Measurements from ENCODE around the gene FARP1.
A peak's percentile ranks its signal among the peaks of the same experiment; 100 is the strongest.

The FARP1 gene

DNA sequence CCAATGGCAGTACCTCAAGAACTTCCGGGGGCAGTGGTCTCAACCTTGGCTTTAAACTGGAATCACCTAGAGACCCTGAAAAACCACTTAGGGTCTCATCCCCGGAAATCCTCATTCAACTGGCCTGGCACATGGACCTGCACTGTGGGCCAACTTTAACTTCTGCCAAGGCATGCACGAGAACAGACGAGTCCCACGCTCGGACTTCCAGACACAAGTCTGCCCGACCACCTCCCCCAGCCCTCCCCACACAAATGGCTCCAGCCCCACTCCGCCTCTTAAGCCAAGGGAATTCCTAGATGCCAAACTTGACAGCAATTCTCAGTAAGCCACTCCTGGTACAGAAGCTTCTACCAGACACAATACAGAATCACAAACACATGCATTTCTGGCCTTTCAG is 320.1 kb downstream of the FARP1 start:
- DNase-seq (ENCODE audit: low read depth), result no peak

DNA sequence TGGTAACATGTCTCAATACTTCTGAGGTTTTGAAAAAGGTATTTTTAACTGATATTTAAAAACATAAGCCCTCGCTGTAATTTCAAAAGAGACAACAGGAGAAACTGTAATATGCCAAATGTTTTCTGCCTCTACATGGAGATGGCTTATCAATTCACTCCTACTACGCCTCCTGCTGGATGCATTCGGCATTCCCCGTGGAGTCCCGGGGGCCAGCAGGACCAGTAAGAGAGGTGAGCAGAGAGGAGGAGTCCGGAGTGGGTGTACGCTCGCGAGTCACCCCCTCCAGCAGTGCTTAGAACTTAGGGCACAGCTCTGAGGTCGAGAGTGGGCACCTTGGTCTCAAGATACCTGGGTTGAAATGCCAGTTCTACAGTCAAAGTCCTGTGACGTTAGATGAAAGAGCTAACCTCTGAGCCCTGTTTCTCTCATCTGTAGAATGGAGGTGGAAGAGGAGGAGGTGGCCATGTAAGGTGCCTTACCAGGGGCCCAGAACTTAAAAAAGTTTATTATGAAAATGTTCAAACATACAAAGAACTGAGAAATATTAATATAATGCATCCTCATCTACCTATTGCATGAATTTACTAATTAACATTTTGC is 323.8 kb downstream of the FARP1 start:
- no peak for DNase-seq (ENCODE audit: low read depth)

DNA sequence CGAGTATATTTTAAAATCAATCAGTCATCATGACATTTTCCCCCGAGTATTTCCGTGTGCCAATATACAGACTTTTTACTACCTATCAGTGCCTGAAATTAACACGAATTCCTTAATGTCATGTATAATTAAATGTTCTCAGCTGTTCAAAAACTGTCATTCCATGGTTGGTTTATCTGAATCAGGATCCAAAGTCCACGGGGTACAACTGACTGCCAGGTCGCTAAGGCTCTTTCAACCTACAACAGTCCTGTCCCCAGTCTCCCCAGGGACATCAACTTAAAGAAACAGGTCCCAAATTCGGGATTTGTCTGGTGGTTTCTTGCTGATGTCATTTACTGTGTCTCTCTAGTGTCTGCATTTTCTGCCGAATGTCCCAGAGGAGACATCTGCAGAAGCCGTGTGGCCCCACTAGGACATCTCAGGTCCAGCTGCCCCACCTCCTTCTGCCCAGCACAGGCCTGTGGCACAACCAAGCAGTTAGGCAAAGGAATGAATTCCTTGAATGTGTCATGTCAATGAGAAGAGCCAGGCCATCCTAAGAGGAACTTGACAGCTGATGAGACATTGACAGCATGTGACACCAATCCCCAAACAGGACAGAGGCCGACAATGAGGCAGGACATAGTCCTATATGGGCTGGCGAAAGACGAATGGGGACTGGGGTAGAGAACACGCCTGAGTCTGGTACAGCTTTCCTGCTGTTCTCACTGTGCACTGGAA is 324.5 kb downstream of the FARP1 start:
- DNase-seq (ENCODE audit: low read depth), result no peak

DNA sequence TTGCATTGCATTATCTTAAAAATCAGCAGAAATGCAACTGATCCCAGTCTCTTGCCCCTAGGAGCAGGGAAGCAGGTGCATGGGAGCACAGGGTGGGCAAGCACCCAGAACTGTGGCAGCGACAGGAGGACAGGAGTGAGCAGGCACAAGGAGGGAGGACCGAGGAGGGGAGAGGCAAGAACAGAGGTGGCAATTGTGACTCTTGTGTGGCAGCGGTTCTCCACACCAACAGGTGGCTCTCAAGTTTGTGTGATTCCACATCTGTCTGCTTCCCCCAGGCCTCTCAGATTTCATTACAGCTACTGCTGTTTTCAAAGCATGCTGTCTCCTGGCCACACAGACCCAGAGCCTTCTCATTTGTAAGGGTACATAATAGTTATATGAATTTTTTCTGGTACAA is 325.5 kb downstream of the FARP1 start:
- DNase-seq (ENCODE audit: low read depth), result no peak

DNA sequence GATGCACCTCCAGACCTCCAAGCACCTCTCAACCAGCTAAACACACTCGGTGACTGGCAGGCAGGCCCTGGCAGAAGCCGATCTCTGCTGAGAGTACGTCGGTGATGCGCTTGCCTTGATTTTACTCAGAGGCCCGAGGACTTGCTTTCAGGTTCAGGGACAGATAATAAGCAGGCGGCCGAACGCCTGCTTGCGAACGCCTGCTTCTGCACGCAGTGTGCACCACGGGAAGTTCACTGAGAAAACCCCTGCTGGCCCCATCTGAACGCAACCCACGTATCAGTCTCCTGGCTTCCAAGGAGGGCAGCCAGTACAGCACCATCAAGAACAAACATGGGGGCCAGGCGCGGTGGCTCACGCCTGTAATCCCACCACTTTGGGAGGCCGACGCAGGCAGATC is 326.0 kb downstream of the FARP1 start:
- no peak for DNase-seq (ENCODE audit: low read depth)

DNA sequence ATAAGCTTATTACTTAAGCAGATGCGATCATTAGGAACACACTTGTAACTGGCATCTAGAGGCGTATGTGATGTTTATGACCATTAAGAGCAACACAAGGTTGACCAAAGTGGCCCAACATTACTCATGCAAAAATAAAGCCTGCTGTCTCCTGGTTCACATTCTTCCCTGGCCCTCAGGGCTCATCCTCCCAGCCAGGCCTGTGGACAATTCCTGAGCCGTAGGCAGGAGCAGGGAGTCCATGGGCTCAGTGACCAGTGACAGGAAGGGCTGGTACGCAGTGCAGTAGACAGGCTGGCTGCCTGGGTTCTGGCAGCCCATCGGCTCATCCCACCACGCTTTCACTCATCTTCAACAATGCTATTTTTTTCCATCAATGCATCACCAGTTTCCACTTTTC is 328.0 kb downstream of the FARP1 start:
- DNase-seq (ENCODE audit: low read depth), result no peak

DNA sequence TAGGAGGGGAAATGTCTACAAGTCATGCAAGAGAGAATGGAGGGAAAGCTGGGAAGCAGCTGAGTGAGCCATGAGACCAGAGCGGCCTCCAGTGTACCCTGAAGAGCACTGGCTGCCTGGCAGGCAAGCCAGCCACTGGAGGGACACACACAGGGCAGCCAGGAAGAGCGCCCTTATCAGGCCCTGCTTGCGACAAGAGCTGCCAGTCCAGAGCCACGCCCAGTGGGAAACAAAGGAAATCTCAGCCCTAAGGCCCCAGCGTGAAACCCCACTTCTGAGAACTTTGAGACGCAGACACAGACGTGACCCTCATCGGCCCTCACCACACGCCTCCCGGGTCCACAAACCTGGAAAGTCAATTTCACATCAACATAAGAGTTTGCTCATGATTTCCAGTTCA is 329.0 kb downstream of the FARP1 start:
- no peak for DNase-seq (ENCODE audit: low read depth)

DNA sequence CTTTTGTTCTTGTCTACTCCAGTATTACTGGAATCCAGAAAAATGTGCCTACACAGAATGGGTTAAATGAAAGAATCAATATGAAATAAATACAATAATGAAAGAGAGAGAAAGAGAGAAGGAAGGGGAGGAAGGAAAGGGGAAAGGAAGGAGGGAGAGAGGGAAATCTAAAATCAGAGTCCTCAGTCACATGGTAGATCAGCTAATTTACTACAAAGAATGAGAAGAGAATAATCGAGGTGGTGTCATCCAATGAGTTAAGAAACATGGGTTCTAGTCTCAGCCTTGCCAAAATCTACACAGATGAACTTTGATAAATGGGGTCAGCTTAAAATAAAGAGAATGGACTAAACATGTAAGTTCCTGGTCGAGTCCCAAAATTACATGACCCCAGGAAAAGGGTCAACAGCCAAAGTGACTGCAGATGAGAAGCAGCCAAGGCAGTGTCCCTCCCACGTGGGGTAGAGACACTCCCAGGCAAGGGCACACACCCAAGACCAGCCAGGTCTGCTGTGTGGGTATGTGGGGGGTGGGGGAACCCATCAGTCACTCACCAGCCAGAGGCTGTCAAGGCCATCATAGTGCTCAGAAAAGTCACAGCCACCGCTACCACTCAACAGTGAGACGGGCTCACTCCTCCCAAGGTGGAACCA is 330.4 kb downstream of the FARP1 start:
- DNase-seq (ENCODE audit: low read depth), result no peak

DNA sequence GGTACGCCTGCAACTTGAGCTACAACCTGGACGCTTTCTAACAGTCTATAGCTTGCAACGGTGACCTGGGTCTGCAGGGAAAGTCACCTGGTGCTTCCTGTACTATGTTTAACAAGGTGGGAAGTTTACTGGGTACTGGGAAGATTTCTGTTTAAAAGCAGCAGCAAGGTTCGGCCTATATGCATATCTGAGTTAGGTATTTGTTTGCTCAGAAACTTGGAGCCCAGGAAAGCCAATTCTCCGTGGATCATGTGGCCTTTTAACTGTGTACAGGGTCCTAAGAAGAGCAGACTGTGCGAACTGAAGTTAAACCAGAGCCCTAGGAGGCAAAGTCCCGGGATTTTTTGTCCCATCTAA is 330.9 kb downstream of the FARP1 start:
- no peak for DNase-seq (ENCODE audit: low read depth)

DNA sequence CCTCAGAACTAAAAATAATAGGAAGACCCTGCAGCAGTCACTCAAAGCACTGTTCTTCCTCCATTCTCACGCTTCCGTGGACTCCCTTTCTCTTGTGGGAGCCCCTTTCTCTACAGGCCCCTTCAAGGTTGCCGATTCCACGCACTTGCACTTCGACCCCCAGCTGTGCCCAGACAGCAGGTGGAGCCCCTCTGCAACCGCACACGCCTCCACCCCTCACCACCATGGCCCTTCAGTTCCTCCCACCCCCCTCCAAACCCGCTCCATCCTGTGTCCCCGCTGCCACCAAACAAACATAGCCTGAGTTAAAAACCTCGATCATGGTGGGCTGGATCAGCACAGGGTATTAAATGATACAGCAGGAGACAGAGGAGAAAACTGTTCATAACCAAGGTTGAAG is 331.4 kb downstream of the FARP1 start:
- DNase-seq (ENCODE audit: low read depth), result no peak

DNA sequence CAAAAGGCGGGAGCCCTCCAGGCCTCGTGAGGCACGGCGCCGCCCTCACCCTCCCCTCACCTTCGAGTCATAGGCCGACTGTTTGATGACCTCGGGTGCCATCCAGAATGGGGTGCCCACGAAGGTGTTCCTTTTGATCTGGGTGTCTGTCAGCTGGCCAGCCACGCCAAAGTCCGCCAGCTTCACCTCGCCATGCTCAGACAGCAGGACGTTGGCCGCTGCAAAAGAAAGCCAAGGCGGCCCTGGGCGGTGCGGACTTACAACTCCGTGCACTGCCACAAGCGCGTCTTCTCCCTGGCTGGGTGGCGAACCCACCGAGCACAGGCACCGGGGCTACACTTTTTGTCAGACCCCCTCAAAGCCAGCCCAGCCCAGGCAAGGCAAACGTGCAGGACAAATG is 331.9 kb downstream of the FARP1 start:
- DNase-seq (ENCODE audit: low read depth), result no peak

DNA sequence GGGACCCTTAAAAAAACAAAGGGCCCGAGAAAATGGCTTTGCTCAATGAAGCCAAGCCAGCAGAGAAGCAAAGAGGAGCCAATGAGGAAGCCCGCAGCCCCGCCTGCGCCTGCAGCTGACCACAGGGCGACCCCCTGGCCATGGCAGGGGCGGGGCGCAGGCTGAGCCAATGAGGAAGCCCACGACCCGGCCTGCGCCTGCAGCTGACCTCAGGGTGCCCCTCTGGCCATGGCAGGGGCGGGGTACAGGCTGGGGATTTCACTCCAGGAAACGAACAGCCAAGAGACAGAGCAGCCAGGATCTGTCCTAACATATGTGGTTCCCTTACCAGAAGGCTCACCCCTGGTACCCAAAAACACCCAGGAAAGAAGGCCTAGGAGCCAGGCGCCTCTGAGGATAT is 332.6 kb downstream of the FARP1 start:
- DNase-seq (ENCODE audit: low read depth), result no peak

DNA sequence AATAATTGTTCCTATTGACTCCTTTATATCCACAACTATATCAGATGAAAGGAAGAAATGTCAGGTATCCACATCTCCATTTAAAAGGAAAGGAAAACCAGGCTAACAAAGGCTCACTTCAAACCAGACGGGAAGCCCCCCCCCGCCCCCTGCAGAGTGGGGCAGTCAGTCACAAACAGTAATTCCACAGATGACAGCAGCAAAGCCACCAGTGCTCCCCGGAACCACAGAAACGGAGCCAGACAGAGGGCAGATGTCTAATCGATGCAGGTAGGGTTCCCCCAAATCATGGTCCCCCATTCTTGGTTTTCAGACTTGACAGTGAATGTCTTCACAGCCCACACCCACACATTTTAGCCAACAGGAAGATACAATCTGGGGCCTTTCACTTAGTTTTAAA is 333.2 kb downstream of the FARP1 start:
- peak; percentile 42 for DNase-seq (ENCODE audit: low read depth)

DNA sequence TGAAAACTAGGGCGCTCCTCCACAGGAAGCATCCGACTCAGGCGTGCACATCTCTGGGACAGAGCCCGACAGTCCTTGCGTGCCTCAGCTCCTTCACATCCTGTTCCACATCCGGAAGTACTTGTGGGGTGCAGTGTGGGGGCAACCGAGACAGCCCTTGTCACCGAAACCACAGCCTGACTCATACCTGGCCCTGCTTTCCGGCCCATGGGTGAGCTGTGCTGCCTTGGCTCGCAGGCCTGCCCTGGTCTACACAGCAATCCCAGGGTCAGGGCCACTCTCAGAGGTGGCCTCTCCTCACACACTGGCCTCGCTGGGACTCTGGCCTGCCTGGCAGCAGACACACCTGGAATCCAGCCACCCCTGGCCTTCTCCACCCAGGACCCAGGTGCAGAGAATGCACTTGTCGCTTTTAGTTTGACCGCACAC is 333.7 kb downstream of the FARP1 start:
- peak; percentile 77 for DNase-seq (ENCODE audit: low read depth)

DNA sequence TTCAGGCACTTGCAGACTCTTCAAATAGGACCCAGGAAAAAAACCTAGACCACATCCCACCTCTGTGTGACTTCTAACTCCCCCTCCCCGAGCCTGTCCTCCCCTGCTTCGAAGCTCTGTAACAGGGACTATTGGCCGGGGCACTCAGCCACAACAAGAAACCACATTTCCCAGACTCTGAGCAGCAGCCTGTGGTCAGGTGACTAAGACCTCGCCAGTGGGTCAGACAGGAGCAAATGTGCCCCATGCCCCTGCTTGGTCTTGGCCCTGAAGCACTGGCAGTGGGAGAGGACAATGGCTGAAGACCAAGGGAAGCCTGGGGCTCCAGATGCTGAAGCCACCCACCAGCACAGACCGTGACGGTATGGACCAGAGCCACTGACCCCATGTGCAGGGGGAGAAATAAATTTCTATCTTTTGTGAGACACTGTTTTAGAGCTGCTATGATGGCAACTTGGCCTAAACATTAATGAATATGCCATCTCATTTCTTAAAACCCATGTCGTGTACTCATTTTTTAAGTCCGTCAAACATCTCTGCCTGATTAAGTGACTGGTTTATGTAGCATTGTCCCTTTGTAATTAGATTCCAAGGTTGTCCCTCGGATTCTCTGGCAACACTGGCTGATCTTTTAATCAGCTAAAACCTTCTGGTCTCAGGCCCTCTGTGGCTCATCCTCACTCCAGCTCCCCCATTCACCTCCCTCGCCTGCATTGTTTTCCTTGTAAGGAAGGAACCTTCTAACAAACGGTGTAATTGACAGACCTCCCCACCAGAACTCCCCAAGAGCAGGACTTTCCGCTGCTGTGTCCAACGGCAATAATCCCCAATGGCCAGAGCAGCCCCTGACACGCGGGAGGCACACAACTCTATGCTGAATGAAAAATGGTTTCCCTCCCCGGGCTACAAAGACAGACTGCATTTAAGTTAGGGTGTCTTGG is 335.6 kb downstream of the FARP1 start:
- DNase-seq (ENCODE audit: low read depth), result no peak

DNA sequence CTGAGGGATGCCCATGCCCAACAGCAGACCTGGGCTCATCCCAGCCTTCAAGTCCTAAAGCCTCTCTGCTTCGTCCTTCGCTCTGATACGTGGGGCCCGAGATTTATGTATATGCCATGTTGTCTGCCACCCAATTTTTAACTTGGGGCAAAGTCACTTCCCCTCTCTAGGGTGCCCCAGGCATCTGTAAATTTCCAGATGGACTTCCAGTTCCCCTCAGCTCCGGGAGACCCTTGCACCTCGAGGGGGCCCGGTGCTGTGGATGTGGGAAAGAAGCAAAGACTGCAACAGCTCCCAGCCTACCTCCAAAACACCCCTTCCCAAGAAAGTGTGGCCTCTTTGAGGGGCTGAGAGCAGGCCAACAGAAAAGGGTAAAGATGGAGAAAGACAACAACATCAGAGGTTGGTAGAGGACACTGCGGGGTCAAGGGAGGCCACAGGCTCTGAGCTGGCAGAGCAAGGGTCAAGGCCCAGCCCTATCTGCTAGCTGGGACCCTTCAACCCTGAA is 336.7 kb downstream of the FARP1 start:
- no peak for DNase-seq (ENCODE audit: low read depth)

DNA sequence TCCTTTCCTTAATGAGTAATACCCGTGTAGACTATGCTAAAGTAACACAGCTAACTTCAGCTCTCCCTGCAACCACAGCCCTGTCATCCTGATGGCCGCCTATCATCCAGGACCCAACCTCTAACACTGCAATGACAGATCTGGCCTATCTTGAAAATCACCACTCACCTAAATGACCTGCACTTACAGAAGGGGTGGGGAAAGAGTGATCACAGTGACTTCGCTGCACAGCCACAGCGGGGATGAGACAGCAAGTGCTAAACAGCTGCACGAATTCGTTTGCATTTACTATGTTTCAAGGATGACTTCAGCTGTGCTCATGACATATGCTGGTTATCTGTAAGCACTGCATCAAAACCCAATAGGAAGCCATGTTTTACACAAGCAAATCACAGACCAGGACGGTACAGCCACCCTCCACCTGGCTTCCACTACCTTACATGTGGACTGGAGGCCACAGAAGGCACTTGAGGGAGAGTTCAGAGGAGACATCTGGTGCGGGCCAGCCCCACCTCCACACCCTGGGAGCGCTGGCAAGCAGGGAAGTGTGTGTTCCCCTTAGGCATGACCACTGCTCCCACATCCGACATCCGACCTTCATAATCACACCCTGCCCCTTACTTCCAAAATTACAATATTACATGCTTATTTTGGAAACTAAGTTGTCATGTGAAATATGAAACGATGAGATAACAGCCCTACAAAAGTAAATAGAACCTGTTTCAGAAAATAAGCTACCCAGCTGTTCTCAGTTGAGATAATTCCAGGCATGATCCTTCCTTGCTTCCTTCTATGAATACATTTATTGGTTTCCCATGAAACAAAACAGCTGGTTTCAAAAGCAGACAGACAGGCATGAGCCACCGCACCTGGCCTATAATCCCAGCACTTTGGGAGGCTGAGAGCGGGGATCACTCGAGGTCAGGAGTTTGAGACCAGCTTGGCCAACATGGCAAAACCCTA is 338.3 kb downstream of the FARP1 start:
- no peak for DNase-seq (ENCODE audit: low read depth)

DNA sequence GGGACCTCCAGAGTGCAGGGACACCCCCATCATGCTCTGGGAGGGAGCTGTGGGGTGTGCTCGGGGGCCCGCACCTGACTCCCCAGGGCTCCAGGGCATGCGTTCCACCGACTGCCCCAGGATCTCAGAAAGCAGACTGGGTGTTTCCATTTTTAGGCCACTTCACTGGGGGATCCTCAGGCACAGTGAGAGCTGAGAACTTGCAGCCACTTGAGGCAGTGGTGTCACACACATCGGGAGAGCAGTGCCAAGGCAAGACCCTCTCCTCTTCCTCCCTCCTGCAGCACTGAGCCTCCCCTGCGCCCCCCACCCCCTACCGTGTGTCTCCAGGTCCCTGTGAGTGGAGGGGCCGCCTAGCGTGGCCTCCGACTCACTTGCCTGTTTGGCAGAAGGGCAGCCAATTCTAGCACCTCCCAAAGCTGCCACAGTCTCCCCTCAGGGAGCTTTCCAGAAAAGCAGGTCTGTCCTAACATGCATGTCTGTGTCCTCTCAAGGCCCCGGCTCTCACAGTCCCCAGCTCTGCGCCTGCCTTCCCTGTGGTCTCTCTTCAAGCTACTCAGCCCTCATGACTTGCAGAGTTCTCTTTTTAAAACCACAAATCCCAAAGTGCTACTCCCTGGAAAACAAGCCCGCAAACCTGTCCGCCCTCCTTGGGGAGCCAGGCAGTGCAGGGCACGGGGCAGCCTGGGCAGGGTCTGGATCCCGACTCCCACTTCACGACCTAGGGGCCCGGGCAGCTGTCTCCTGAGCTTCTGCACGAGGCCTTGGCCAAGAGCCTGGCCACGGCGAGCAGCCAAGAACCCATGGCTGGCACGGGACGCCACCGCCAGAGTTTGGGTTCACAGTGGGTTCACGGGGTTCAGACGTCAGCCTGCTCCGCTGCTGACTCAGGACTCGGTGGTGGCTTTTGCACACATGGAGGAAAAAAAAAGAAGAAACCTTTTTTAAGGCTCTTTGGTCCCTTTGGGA is 339.9 kb downstream of the FARP1 start:
- no peak for DNase-seq (ENCODE audit: low read depth)

DNA sequence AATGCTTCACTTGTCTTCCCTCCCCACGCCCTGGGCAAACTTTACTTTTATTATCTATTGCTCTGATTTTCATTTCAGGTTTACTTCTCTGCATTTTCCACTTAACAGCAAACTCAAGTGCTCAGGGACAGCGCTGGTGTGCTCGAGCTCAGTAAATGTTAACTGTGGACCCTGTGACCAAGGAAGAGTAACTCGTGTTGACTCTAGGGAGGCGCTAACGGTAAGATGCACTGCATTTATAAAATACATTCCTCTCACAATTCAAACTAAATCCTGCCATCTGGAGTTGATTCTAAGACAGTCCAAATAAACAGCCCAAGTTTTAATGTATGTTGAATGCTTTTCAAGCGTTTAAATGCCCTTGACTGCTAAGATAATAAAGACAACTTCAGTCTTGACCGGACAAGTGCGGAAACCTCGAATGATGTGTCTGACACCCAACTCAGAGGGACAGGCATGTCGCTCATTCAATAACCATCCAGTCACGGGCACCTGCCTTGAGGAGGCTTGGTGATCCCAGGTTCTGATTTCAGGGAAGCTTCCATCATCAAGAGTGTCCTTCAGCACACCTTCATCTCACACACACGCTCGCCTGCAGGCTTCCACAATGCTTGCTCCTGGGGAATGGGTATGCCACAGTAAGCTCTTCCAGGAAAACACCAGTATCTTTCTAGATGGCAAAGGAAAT is 340.9 kb downstream of the FARP1 start:
- no peak for DNase-seq (ENCODE audit: low read depth)
